Nephron (organoid): ENCODE data around the gene MYO1A.
"Not testable (repeated sequence)": the region's sequence is repeated elsewhere in the genome, so short reads cannot be mapped to it uniquely, and the experiment has no call there.

Experiments
- H3K27ac Mint-ChIP-seq, 3 experiments: 2 replicates each; pipeline ENCODE4 v1.8.0; 2020; ENCODE audit warnings: mixed read lengths in 3 of 3, mild to moderate bottlenecking in 2 of 3, moderate library complexity in 1 of 3
- H3K27me3 Mint-ChIP-seq: 2 replicates; pipeline ENCODE4 v1.8.0; 2021; ENCODE audit warnings: low read depth, mild to moderate bottlenecking, moderate library complexity, mixed read lengths
- H3K36me3 Mint-ChIP-seq: 2 replicates; pipeline ENCODE4 v1.8.0; 2020; ENCODE audit warnings: low read depth, mixed read lengths
- H3K4me1 Mint-ChIP-seq: 2 replicates; pipeline ENCODE4 v1.8.0; 2020; ENCODE audit warnings: mixed read lengths
- H3K4me3 Mint-ChIP-seq, 3 experiments: 2 replicates each; pipeline ENCODE4 v1.8.0; 2020; ENCODE audit warnings: mild to moderate bottlenecking in 3 of 3, mixed read lengths in 3 of 3, moderate library complexity in 2 of 3
- H3K9me3 Mint-ChIP-seq: 2 replicates; pipeline ENCODE4 v1.8.0; 2020; ENCODE audit warnings: mixed read lengths
- TF ChIP-seq, protein P1 (sequence below), 3 experiments: fragments of 200-600 bp; sonication (generic); IDR thresholded peaks; one replicate each; pipeline ENCODE4 v1.5.0; 2021; ENCODE audit warnings: antibody characterized with exemption in 3 of 3; ENCODE audit not compliant: unreplicated experiment in 3 of 3

MYO1A gene

GRCh38 chr12:57066245-57066644 lies 16.3 kb upstream of the MYO1A start:
- Mint-ChIP-seq H3K9me3 (no peaks in the 10 kb centered on the region), H3K36me3 (peaks cover 43% of the 10 kb centered on the region), H3K4me1 (peaks cover 7% of the 10 kb centered on the region), H3K27ac (no peak overlapping the region), H3K27me3 (no peaks in the 10 kb centered on the region), H3K4me3 (no peak overlapping the region)
- TF ChIP-seq, protein P1, sequence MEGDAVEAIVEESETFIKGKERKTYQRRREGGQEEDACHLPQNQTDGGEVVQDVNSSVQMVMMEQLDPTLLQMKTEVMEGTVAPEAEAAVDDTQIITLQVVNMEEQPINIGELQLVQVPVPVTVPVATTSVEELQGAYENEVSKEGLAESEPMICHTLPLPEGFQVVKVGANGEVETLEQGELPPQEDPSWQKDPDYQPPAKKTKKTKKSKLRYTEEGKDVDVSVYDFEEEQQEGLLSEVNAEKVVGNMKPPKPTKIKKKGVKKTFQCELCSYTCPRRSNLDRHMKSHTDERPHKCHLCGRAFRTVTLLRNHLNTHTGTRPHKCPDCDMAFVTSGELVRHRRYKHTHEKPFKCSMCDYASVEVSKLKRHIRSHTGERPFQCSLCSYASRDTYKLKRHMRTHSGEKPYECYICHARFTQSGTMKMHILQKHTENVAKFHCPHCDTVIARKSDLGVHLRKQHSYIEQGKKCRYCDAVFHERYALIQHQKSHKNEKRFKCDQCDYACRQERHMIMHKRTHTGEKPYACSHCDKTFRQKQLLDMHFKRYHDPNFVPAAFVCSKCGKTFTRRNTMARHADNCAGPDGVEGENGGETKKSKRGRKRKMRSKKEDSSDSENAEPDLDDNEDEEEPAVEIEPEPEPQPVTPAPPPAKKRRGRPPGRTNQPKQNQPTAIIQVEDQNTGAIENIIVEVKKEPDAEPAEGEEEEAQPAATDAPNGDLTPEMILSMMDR (IDR thresholded peaks at IDR 0.05; ENCODE audit: unreplicated experiment in 3 of 3) = no peak

DNA sequence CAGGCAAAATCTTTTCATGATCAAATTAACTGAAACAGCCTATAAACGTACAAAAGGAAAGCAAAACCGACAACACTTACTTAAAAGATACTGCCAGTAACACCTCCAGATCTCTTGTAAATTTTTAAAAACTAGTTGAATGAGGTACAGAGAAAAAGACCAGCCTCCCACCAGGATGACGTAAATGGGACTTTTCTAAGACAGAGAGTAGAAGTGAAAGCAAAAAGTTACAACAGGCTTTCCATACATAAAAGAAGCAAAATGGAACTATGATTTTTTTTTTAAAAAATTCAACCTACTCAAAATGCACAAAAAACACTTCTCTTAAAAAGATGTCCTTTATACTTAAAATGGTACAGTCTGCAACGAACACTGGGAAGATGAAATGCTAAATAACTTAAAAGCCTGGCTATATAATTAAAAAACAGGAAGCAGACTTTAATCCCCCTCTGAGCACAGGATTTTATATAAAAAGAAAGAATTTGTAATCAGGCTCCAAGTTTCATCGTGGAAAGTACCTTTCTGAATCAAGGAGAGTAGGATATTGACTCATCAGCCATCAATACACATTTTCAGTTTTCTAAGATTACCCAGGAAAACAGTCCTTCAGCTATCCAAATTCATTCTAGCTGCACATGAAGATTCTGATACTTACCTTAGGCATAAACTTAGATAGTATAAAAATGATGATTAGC lies 14.2 kb upstream of the MYO1A start:
- H3K4me1 Mint-ChIP-seq = no peaks in the 10 kb centered on the region
- H3K36me3 Mint-ChIP-seq = peaks cover 40% of the 10 kb centered on the region
- H3K4me3 Mint-ChIP-seq = no peak overlapping the region
- H3K9me3 Mint-ChIP-seq = no peaks in the 10 kb centered on the region
- H3K27ac Mint-ChIP-seq = no peak overlapping the region
- no peaks in the 10 kb centered on the region for H3K27me3 Mint-ChIP-seq
- TF ChIP-seq, protein P1 (IDR thresholded peaks at IDR 0.05; ENCODE audit: unreplicated experiment in 3 of 3) = no peak

DNA sequence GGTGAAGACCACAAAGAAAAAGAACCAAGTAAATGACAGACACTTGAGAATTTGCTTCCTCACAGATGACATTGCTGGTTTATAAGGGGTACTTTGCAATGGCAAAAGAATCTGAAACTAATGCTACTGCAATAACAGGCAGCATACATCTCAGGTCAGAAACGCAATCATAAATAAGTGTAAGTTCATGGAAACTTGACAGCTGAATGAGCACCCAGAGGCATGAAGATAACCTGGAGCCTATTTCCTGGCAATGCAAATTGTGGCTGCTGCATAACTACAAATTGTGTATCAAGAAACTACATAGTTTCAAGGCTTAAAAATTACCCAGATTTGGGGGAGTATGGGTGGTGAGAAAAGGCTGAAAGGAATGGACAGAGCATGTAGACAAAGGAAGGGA lies 8.5 kb upstream of the MYO1A start:
- Mint-ChIP-seq H3K4me1 (no peaks in the 10 kb centered on the region), H3K9me3 (no peaks in the 10 kb centered on the region), H3K27ac (no peak overlapping the region), H3K4me3 (no peak overlapping the region), H3K27me3 (no peaks in the 10 kb centered on the region), H3K36me3 (peaks cover 40% of the 10 kb centered on the region)
- TF ChIP-seq, protein P1 (IDR thresholded peaks at IDR 0.05; ENCODE audit: unreplicated experiment in 3 of 3) = no peak

DNA sequence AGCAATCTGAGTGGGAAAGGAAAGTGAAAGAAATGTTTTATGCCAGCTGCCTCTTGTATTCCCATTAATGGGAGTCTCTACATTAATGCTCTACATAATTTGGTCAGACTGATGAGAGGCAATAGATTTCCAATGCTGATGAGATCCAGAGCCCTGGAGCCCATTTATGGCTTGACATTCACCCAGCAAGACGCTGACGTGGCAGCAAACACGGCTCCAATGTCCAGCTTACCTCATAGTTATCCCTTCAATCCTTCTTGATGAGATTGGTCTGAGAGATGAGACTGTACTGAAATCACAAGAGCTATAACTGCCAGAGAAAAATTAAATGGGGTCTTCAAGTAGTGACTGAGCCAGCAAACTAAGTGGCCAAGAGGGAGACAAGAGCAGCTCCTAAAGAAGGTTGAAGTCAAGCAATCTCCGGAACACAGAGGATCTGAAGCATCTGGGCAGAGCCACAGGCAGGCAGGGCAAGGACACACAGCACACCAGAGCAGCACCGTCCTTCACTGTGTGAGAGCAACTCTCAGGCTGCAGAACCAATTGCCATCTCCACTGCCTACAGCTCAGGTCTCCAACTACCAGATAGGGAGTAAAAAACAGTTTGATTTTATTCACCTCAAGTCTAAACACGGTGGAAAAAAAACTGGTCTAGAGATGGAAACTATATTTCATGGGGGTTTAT lies 7.3 kb upstream of the MYO1A start:
- no peaks in the 10 kb centered on the region for H3K4me1 Mint-ChIP-seq
- peaks cover 37% of the 10 kb centered on the region for H3K36me3 Mint-ChIP-seq
- TF ChIP-seq, protein P1 (IDR thresholded peaks at IDR 0.05; ENCODE audit: unreplicated experiment in 3 of 3) = no peak
- no peaks in the 10 kb centered on the region for H3K27me3 Mint-ChIP-seq
- no peak overlapping the region for H3K4me3 Mint-ChIP-seq
- H3K9me3 Mint-ChIP-seq = no peaks in the 10 kb centered on the region
- no peak overlapping the region for H3K27ac Mint-ChIP-seq

DNA sequence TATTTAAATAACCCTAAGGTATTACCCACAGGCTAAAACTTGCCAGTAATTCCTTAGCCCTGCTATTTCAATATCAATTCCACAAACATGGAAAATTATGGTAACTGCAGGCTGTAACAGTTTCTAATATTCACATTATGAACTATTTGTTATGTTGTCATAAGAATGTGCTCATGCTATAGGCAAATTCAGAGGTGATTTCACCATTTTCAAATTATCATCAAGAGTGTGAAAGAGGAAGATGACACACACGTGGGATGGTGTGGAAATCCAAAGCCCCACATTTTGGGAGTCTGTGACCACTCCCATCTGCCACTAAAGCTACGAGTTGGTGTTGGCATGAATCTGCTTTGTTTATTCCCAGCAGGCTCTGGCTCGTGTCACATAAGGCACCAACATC lies 5.9 kb upstream of the MYO1A start:
- Mint-ChIP-seq H3K9me3 (no peaks in the 10 kb centered on the region), H3K4me3 (no peak overlapping the region), H3K36me3 (peaks cover 36% of the 10 kb centered on the region), H3K4me1 (no peaks in the 10 kb centered on the region), H3K27me3 (no peaks in the 10 kb centered on the region), H3K27ac (no peak overlapping the region)
- TF ChIP-seq, protein P1 (IDR thresholded peaks at IDR 0.05; ENCODE audit: unreplicated experiment in 3 of 3) = no peak

DNA sequence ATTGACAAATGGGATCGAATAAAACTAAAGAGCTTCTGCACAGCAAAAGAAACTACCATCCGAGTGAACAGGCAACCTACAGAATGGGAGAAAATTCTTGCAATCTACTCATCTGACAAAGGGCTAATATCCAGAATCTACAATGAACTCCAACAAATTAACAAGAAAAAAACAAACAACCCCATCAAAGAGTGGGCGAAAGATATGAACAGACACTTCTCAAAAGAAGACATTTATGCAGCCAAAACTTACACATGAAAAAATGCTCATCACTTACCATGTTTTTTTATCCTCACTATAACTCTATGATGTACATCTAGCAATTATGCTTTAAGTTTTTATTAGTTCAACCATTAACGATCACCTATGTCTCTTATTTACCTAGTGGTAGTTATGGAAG lies 4.0 kb upstream of the MYO1A start:
- H3K9me3 Mint-ChIP-seq, H3K4me1 Mint-ChIP-seq, H3K27ac Mint-ChIP-seq, H3K4me3 Mint-ChIP-seq: not testable (repeated sequence)
- Mint-ChIP-seq H3K36me3 (peaks cover 25% of the 10 kb centered on the region), H3K27me3 (peaks cover 16% of the 10 kb centered on the region)

GRCh38 chr12:57053146-57053545 lies 3.2 kb upstream of the MYO1A start:
- not testable (repeated sequence) for H3K4me3 Mint-ChIP-seq, H3K4me1 Mint-ChIP-seq, H3K27ac Mint-ChIP-seq, H3K9me3 Mint-ChIP-seq
- peaks cover 20% of the 10 kb centered on the region for H3K36me3 Mint-ChIP-seq
- H3K27me3 Mint-ChIP-seq = peaks cover 16% of the 10 kb centered on the region
